Omental fat pad (tissue), 4 donors: ENCODE results near the gene PCED1A. TPM values are rescaled to one million over a fixed set of nuclear protein-coding genes. Genes with fewer than 3 reads are reported as not detected.

Experiments
- ATAC-seq: fragments of 150-250 bp; one replicate; pipeline ENCODE4 v1.9.1; 2016; ENCODE audit warnings: mild to moderate bottlenecking, moderate library complexity; ENCODE audit not compliant: low FRiP score
- DNase-seq: peaks from one replicate; pipeline ENCODE4 v3.0.0-alpha.2; 2019; ENCODE audit warnings: low spot score
- CTCF ChIP-seq, 3 donors: fragments of 450-650 bp; IDR thresholded peaks; one replicate each; pipeline ENCODE4 v1.5.1; 2016 to 2017; ENCODE audit warnings: antibody characterized with exemption in 3 of 3, mild to moderate bottlenecking in 3 of 3, moderate library complexity in 2 of 3
- total RNA-seq, 4 donors: library from RNA; depleted of rRNA; stranded (reverse); fragments of >200 nt; gene quantifications; one replicate each; pipeline ENCODE4 v1.1.0, GENCODE V29; 2016

The PCED1A gene
- total RNA-seq, 4 donors from 2014 or later: 21.5 to 46.7 (median 33.3) TPM

GRCh38 chr20:2880650-2881049, 40.2 kb upstream of the PCED1A start:
- TF ChIP-seq CTCF (IDR thresholded peaks at IDR 0.05): no peak
- DNase-seq: no peak
- ATAC-seq: no peak

DNA sequence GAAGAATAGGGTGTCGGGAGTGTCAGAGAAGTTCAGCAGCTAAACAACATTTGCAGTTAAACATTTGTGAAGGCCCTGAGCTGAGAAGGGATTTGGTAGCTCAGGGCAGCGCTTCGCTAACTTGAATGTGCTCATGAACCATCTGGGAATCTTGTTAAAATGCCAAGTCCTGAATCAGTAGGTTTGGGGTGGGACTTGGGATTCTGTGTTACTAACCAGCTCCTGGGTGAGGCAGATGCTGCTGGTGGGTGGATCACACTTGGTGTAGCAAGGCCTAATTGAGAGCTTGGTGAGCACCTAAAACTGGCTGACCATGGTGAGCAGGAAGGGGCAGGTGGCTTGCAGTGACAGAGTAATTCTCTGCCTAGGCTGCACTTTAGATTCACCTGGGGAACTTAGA, 38.7 kb upstream of the PCED1A start:
- DNase-seq: no peak
- TF ChIP-seq CTCF (IDR thresholded peaks at IDR 0.05): no peak
- ATAC-seq: no peak

DNA sequence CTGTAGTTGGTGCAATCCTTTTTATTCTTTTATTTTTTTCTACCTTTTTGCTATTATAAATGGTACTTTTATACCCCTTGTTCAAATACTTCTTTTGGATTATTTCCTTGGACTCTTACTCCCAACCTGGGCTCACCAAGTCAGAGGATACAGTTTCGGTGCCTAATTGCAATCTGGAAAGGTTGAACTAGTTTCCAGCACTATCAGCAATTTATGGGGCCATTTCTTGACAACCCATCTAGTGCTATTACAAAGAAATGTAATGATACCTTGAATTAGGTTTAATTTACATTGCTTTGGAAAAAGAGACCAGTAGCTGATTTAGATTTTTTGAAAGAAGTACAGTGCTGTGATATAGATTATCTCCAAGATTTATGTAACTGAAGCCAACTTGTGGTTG, 38.1 kb upstream of the PCED1A start:
- ATAC-seq (no peak), DNase-seq (no peak)
- TF ChIP-seq CTCF (IDR thresholded peaks at IDR 0.05): no peak

- no peak for TF ChIP-seq CTCF (IDR thresholded peaks at IDR 0.05)
- DNase-seq: no peak
- no peak for ATAC-seq
Measured at GRCh38 chr20:2875690-2876203, 35.3 kb upstream of the PCED1A start.

- ATAC-seq (no peak), DNase-seq (no peak)
- no peak for TF ChIP-seq CTCF (IDR thresholded peaks at IDR 0.05)
Measured at GRCh38 chr20:2874456-2874855, 34.0 kb upstream of the PCED1A start.

GRCh38 chr20:2873747-2874041, 33.2 kb upstream of the PCED1A start:
- no peak for DNase-seq
- ATAC-seq: peak; percentile 46
- TF ChIP-seq CTCF (IDR thresholded peaks at IDR 0.05): no peak

GRCh38 chr20:2873010-2873746, 32.7 kb upstream of the PCED1A start, which contains the start of gene PTPRA:
Gene PTPRA, plus strand, starts transcription at chr20:2873481. Its CDS starts 90,797 bp downstream, at chr20:2964278.
- ATAC-seq (peak; percentile 94), DNase-seq (peak; percentile 86)
- TF ChIP-seq CTCF (IDR thresholded peaks at IDR 0.05): no peak
